Endothelial cell of umbilical vein (primary cell): Measurements from ENCODE around the gene MMP26.

Source experiments
- EZH2 ChIP-seq: IDR thresholded peaks from 2 replicates; pipeline ENCODE4 v1.6.1; 2012; ENCODE audit warnings: borderline replicate concordance, low read depth, mild to moderate bottlenecking, moderate library complexity, low read length, inconsistent platforms; ENCODE audit not compliant: severe bottlenecking
- JUN ChIP-seq: IDR thresholded peaks from 2 replicates; pipeline ENCODE4 v1.6.1; 2011; ENCODE audit warnings: borderline replicate concordance, low read depth; ENCODE audit not compliant: insufficient read length, insufficient read depth
- POLR2A ChIP-seq: IDR thresholded peaks from 2 replicates; pipeline ENCODE4 v1.6.1; 2012; ENCODE audit warnings: low read depth, mild to moderate bottlenecking, control low read depth, low read length
- POLR2AphosphoS5 ChIP-seq: IDR thresholded peaks from 2 replicates; pipeline ENCODE4 v1.6.1; 2012; ENCODE audit warnings: low read depth, mild to moderate bottlenecking, control low read depth, low read length, moderate library complexity; ENCODE audit not compliant: insufficient read depth
- TF ChIP-seq, protein P1 (sequence below), 2 donors: IDR thresholded peaks; 1 replicate in 1 of 2; 2 replicates in 1 of 2; pipeline ENCODE4 v1.5.1; 2011; ENCODE audit warnings: low read length in 2 of 2, mild to moderate bottlenecking in 2 of 2, moderate library complexity in 2 of 2, control low read depth in 1 of 2, inconsistent platforms in 1 of 2, low read depth in 1 of 2; ENCODE audit not compliant: insufficient read depth in 1 of 2; ENCODE audit errors: extremely low read depth in 1 of 2
- TF ChIP-seq, protein P2 (sequence below): IDR thresholded peaks from 2 replicates; pipeline ENCODE4 v1.6.1; 2011; ENCODE audit not compliant: insufficient read depth, insufficient read length

- TF ChIP-seq, protein P1, sequence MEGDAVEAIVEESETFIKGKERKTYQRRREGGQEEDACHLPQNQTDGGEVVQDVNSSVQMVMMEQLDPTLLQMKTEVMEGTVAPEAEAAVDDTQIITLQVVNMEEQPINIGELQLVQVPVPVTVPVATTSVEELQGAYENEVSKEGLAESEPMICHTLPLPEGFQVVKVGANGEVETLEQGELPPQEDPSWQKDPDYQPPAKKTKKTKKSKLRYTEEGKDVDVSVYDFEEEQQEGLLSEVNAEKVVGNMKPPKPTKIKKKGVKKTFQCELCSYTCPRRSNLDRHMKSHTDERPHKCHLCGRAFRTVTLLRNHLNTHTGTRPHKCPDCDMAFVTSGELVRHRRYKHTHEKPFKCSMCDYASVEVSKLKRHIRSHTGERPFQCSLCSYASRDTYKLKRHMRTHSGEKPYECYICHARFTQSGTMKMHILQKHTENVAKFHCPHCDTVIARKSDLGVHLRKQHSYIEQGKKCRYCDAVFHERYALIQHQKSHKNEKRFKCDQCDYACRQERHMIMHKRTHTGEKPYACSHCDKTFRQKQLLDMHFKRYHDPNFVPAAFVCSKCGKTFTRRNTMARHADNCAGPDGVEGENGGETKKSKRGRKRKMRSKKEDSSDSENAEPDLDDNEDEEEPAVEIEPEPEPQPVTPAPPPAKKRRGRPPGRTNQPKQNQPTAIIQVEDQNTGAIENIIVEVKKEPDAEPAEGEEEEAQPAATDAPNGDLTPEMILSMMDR (IDR thresholded peaks at IDR 0.05; ENCODE audit: extremely low read depth in 1 of 2, insufficient read depth in 1 of 2, low read depth in 1 of 2, low read length in 2 of 2): no peak
- TF ChIP-seq POLR2A (no peak), POLR2AphosphoS5 (no peak), JUN (no peak), EZH2 (no peak)
- TF ChIP-seq, protein P2, sequence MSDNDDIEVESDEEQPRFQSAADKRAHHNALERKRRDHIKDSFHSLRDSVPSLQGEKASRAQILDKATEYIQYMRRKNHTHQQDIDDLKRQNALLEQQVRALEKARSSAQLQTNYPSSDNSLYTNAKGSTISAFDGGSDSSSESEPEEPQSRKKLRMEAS: no peak
Measured at GRCh38 chr11:4697585-4697984, 7.0 kb upstream of the MMP26 start, which contains the start of gene OR51E2.
